SK-N-SH (cell line): ENCODE measurements around the gene CYP8B1. TPM values are rescaled to one million over a fixed set of nuclear protein-coding genes. Genes with fewer than 3 reads are reported as not detected.

Experiments
- CTCF ChIA-PET: fragments of 300-600, 350-600 bp; formaldehyde crosslinking; extraction: SDS; loops from one replicate; lab custom pipeline; 2021; lab: Yijun Ruan, JAX
- POLR2A ChIA-PET: fragments of 350-600 bp; sonication (Branson Sonifier 250); formaldehyde crosslinking; extraction: SDS; loops from one replicate; lab custom pipeline; 2020; ENCODE audit warnings: antibody characterized with exemption, inconsistent platforms; lab: Yijun Ruan, JAX
- DNase-seq: peaks from one replicate; pipeline ENCODE4 v3.0.0; 2012
- H2AFZ ChIP-seq: fragments of 200-600 bp; sonication (generic); 2 replicates; pipeline ENCODE4 v1.8.1; 2016; ENCODE audit warnings: antibody characterized with exemption, mild to moderate bottlenecking, low read depth
- H3F3A ChIP-seq: fragments of 200-600 bp; sonication (generic); replicated peaks from 2 replicates; pipeline ENCODE3; 2016; ENCODE audit warnings: antibody characterized with exemption, mild to moderate bottlenecking; ENCODE audit not compliant: insufficient read depth
- H3K27ac ChIP-seq, 2 experiments: fragments of 200-500 bp in 1 of 2; fragments of 200-600 bp in 1 of 2; sonication (Bioruptor generic) in 1 of 2; sonication (generic), shearing (Covaris generic) in 1 of 2; 2 replicates each; pipeline versions ENCODE4 v1.5.1 to v1.6.1; 2014 to 2016; ENCODE audit warnings: low read depth in 2 of 2, inconsistent platforms in 1 of 2, low read length in 1 of 2, mild to moderate bottlenecking in 1 of 2, mixed read lengths in 1 of 2
- H3K27me3 ChIP-seq: fragments of 200-600 bp; sonication (generic), shearing (Covaris generic); 2 replicates; pipeline ENCODE4 v1.6.1; 2016; ENCODE audit warnings: mixed run types; ENCODE audit not compliant: insufficient read depth
- H3K36me3 ChIP-seq, 2 experiments: fragments of 200-500 bp in 1 of 2; fragments of 200-600 bp in 1 of 2; sonication (Bioruptor generic) in 1 of 2; sonication (generic) in 1 of 2; replicated peaks in 1 of 2; 2 replicates each; pipeline versions ENCODE3 to v1.5.1; 2014 to 2016; ENCODE audit warnings: low read length in 1 of 2, mild to moderate bottlenecking in 1 of 2; ENCODE audit not compliant: insufficient read depth in 2 of 2, control insufficient read depth in 1 of 2
- H3K4me1 ChIP-seq, 2 experiments: fragments of 200-500 bp in 1 of 2; fragments of 200-600 bp in 1 of 2; sonication (Bioruptor generic) in 1 of 2; sonication (generic), shearing (Covaris generic) in 1 of 2; 2 replicates each; pipeline versions ENCODE4 v1.5.1 to v1.6.1; 2014 to 2016; ENCODE audit warnings: low read depth in 1 of 2, low read length in 1 of 2, mixed run types in 1 of 2; ENCODE audit not compliant: insufficient read depth in 2 of 2, control insufficient read depth in 1 of 2
- H3K4me2 ChIP-seq: fragments of 200-600 bp; sonication (generic), shearing (Covaris generic); 2 replicates; pipeline ENCODE4 v1.6.1; 2017; ENCODE audit warnings: mixed run types
- H3K4me3 ChIP-seq, 2 experiments: fragments of 200-500 bp in 1 of 2; fragments of 200-600 bp in 1 of 2; sonication (Bioruptor generic) in 1 of 2; sonication (generic), shearing (Covaris generic) in 1 of 2; 2 replicates each; pipeline versions ENCODE4 v1.5.1 to v1.8.1; 2014 to 2016; ENCODE audit warnings: low read depth in 2 of 2, inconsistent platforms in 1 of 2, low read length in 1 of 2, mild to moderate bottlenecking in 1 of 2, mixed read lengths in 1 of 2, moderate library complexity in 1 of 2
- H3K79me2 ChIP-seq: fragments of 200-600 bp; sonication (generic); 2 replicates; pipeline ENCODE4 v1.8.1; 2017; ENCODE audit warnings: mild to moderate bottlenecking; ENCODE audit not compliant: insufficient read depth
- H3K9ac ChIP-seq: fragments of 200-600 bp; sonication (generic); 2 replicates; pipeline ENCODE4 v1.6.1; 2017; ENCODE audit warnings: mixed run types
- H3K9me2 ChIP-seq: fragments of 200-600 bp; sonication (generic); 2 replicates; pipeline ENCODE4 v1.6.1; 2017; ENCODE audit warnings: mixed run types
- H3K9me3 ChIP-seq: fragments of 200-600 bp; sonication (generic); 2 replicates; pipeline ENCODE4 v1.6.1; 2017; ENCODE audit warnings: mixed run types, mild to moderate bottlenecking, moderate library complexity
- H4K20me1 ChIP-seq: fragments of 200-600 bp; sonication (generic); 2 replicates; pipeline ENCODE4 v1.6.1; 2017; ENCODE audit warnings: mild to moderate bottlenecking, mixed run types; ENCODE audit not compliant: insufficient read depth
- ELF1 ChIP-seq: IDR thresholded peaks from 2 replicates; pipeline ENCODE4 v1.4.0; 2012
- EP300 ChIP-seq, 2 experiments: IDR thresholded peaks; 2 replicates each; pipeline versions ENCODE4 v1.4.0 to v1.6.1; 2012; ENCODE audit warnings: borderline replicate concordance in 1 of 2, low read depth in 1 of 2, low read length in 1 of 2
- EZH2phosphoT487 ChIP-seq: fragments of 200-600 bp; sonication (generic); IDR thresholded peaks from 2 replicates; pipeline ENCODE4 v1.6.1; 2017; ENCODE audit warnings: low read depth, mixed run types, mild to moderate bottlenecking, antibody characterized with exemption, moderate library complexity, borderline replicate concordance
- FOSL2 ChIP-seq: IDR thresholded peaks from 2 replicates; pipeline ENCODE4 v1.4.0; 2012; ENCODE audit warnings: low read depth, mild to moderate bottlenecking, moderate library complexity, borderline replicate concordance
- FOXJ3 ChIP-seq: sonication (generic); formaldehyde crosslinking; IDR thresholded peaks from 2 replicates; pipeline ENCODE4 v1.5.1; 2020; ENCODE audit warnings: mild to moderate bottlenecking, missing genetic modification reagents
- GATA2 ChIP-seq: sonication (generic); formaldehyde crosslinking; IDR thresholded peaks from 2 replicates; pipeline ENCODE4 v1.5.0; 2020; ENCODE audit warnings: mild to moderate bottlenecking, missing genetic modification reagents
- MXI1 ChIP-seq: IDR thresholded peaks from 2 replicates; pipeline ENCODE4 v1.6.1; 2012; ENCODE audit warnings: mild to moderate bottlenecking, low read depth, low read length, improper control_type of control experiment
- NFIC ChIP-seq: IDR thresholded peaks from 2 replicates; pipeline ENCODE4 v1.4.0; 2012; ENCODE audit warnings: borderline replicate concordance
- PBX3 ChIP-seq: IDR thresholded peaks from 2 replicates; pipeline ENCODE4; 2012
- POLR2AphosphoS5 ChIP-seq: IDR thresholded peaks from 2 replicates; pipeline ENCODE4 v1.6.1; 2012; ENCODE audit warnings: low read depth, low read length
- RAD21 ChIP-seq: IDR thresholded peaks from 2 replicates; pipeline ENCODE4 v1.6.1; 2012; ENCODE audit warnings: mild to moderate bottlenecking, low read length
- RCOR1 ChIP-seq: fragments of 150-350 bp; IDR thresholded peaks from 2 replicates; pipeline ENCODE4 v1.6.1; 2017; ENCODE audit warnings: antibody characterized with exemption, low read length
- RFX5 ChIP-seq: IDR thresholded peaks from 2 replicates; pipeline ENCODE4 v1.6.1; 2012; ENCODE audit warnings: mild to moderate bottlenecking, improper control_type of control experiment, low read length
- RXRA ChIP-seq: IDR thresholded peaks from 2 replicates; pipeline ENCODE4 v1.4.0; 2012; ENCODE audit warnings: low read depth, mild to moderate bottlenecking, borderline replicate concordance
- SMC3 ChIP-seq: IDR thresholded peaks from 2 replicates; pipeline ENCODE4 v1.6.1; 2012; ENCODE audit warnings: low read depth, low read length, improper control_type of control experiment
- TAF1 ChIP-seq: IDR thresholded peaks from 2 replicates; pipeline ENCODE4 v1.6.1; 2012; ENCODE audit warnings: low read depth, mild to moderate bottlenecking, low read length, moderate library complexity, borderline replicate concordance
- TCF12 ChIP-seq: IDR thresholded peaks from 2 replicates; pipeline ENCODE4 v1.4.0; 2012
- USF1 ChIP-seq: IDR thresholded peaks from 2 replicates; pipeline ENCODE4 v1.4.0; 2012; ENCODE audit warnings: low read depth, borderline replicate concordance
- USF2 ChIP-seq: fragments of 150-350 bp; IDR thresholded peaks from 2 replicates; pipeline ENCODE4 v1.6.1; 2017; ENCODE audit warnings: antibody characterized with exemption, low read length, low read depth, borderline replicate concordance
- WGBS: methylation state at CpG from one replicate; pipeline ENCODE4 v1.1.6; 2017; ENCODE audit warnings: low lambda C conversion rate; 5-methylcytosine and 5-hydroxymethylcytosine counted together
- polyA plus RNA-seq, 3 experiments: library from polyadenylated mRNA; depleted of rRNA; stranded (reverse); fragments of >200 nt; gene quantifications; 2 replicates each; pipeline ENCODE4 v1.2.3, GENCODE V29; 2012

Gene CYP8B1
- polyA plus RNA-seq, 1 of the 3 experiments (the other 2 are of a cell fraction): not detected

GRCh38 chr3:42853739-42854302 lies 21.9 kb downstream of the CYP8B1 start:
- POLR2A ChIA-PET: no interaction called here

DNA sequence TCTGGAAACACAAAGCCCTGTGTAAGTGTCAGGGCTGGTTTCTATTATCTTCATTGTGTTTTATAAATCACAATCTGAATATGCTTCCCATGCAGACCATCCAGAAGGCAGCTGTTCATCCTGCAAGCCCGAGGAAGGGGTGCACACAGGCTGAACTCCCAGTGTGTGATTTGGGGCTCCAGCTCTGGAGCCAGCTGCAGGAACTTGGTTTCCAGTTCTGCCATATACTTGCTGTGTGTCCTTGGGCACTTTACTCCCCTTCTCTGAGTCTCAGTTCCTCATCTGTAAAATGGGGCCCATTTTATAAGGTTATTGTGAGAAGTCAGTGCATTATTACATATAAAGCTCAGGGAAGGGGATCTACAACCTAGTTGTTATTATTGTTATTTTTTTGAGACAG lies 22.6 kb downstream of the CYP8B1 start:
- Histone ChIP-seq H3K36me3 (no peaks in the 10 kb centered on the region), H3K9me3 (no peaks in the 10 kb centered on the region), H3K79me2 (no peaks in the 10 kb centered on the region), H3K27me3 (peaks cover 8% of the 10 kb centered on the region; the same call in 1 of the 2 replicates), H3K9ac (no peak overlapping the region), H3K4me1 (peaks cover 0 to 11% of the 10 kb centered on the region in 2 experiments; a peak in 1 of 4 replicates), H3K4me2 (no peak overlapping the region), H3K27ac (peak overlapping the region in 1 of 2 experiments; percentile 69; a peak in 2 of 4 replicates), H4K20me1 (no peaks in the 10 kb centered on the region), H3K9me2 (no peaks in the 10 kb centered on the region), H2AFZ (no peak overlapping the region), H3F3A (no peaks in the 10 kb centered on the region), H3K4me3 (no peak overlapping the region)
- ChIA-PET POLR2A (no interaction called here), CTCF (interaction anchor here (0.7 to 3.8 kb wide), 4 partner anchors 12 to 35 kb away, joined by 3 to 21 read pairs (median 8); no protein-coding TSS in a partner anchor)
- TF ChIP-seq RFX5: no peak
- no peak for TF ChIP-seq EP300 (IDR thresholded peaks at IDR 0.05; ENCODE audit: borderline replicate concordance in 1 of 2, low read depth in 1 of 2, low read length in 1 of 2)
- no peak for TF ChIP-seq GATA2
- no peak for TF ChIP-seq RAD21
- no peak for DNase-seq
- 0% methylated on average over 1 of the region's 1 CpG for WGBS

More at GRCh38 chr3:42853739-42854302, 21.9 kb downstream of the CYP8B1 start:
- Histone ChIP-seq H3K9me3 (no peaks in the 10 kb centered on the region), H3K4me2 (no peak overlapping the region), H4K20me1 (no peaks in the 10 kb centered on the region), H2AFZ (no peak overlapping the region), H3K9me2 (no peaks in the 10 kb centered on the region), H3F3A (no peaks in the 10 kb centered on the region), H3K79me2 (no peaks in the 10 kb centered on the region), H3K4me1 (peaks cover 0 to 11% of the 10 kb centered on the region in 2 experiments; a peak in 1 of 4 replicates), H3K9ac (no peak overlapping the region), H3K27ac (no peak overlapping the region), H3K4me3 (no peak overlapping the region), H3K36me3 (no peaks in the 10 kb centered on the region), H3K27me3 (peaks cover 8% of the 10 kb centered on the region; the same call in 1 of the 2 replicates)
- WGBS: 68% methylated on average over 4 of the region's 4 CpGs
- CTCF ChIA-PET: interaction anchor here (0.6 to 3.8 kb wide), 3 partner anchors 12 to 53 kb away, joined by 3 to 21 read pairs (median 3); no protein-coding TSS in a partner anchor
- TF ChIP-seq RXRA: no peak
- DNase-seq: no peak

- Histone ChIP-seq H4K20me1 (no peaks in the 10 kb centered on the region), H3K9me2 (no peaks in the 10 kb centered on the region), H3K4me2 (no peak overlapping the region), H3K79me2 (no peaks in the 10 kb centered on the region), H3K9me3 (no peaks in the 10 kb centered on the region), H3F3A (no peaks in the 10 kb centered on the region), H3K27ac (peak overlapping the region in 1 of 2 experiments; percentile 69; a peak in 2 of 4 replicates), H3K4me1 (peaks cover 0 to 15% of the 10 kb centered on the region in 2 experiments; a peak in 1 of 4 replicates), H3K27me3 (peaks cover 8% of the 10 kb centered on the region; the same call in 1 of the 2 replicates), H3K9ac (no peak overlapping the region), H2AFZ (no peak overlapping the region), H3K36me3 (no peaks in the 10 kb centered on the region), H3K4me3 (no peak overlapping the region)
- TF ChIP-seq RCOR1 (no peak), USF2 (no peak), RXRA (no peak), EZH2phosphoT487 (no peak), FOSL2 (no peak), TAF1 (no peak), POLR2AphosphoS5 (no peak), EP300 (IDR thresholded peaks at IDR 0.05; ENCODE audit: borderline replicate concordance in 1 of 2, low read depth in 1 of 2, low read length in 1 of 2) (no peak), FOXJ3 (CRISPR knock-in tag) (no peak), TCF12 (no peak), MXI1 (no peak), SMC3 (no peak), USF1 (no peak), GATA2 (no peak), PBX3 (no peak), NFIC (no peak), ELF1 (no peak)
- CTCF ChIA-PET: interaction anchor here (0.7 to 3.8 kb wide), 5 partner anchors 9 to 35 kb away, joined by 3 to 21 read pairs (median 3); partner anchors contain the start of gene CYP8B1
- 21% methylated on average over 2 of the region's 2 CpGs for WGBS
- peak; percentile 23 for DNase-seq
- POLR2A ChIA-PET: no interaction called here
Measured at GRCh38 chr3:42852441-42852840, 23.2 kb downstream of the CYP8B1 start.
